HG03159 (cell line): ENCODE results near the gene ZFYVE21.

Experiments
- ATAC-seq: cut with Tn5 transposase; IDR thresholded peaks from one replicate; pipeline ENCODE4 v1.9.1; 2021; ENCODE audit warnings: mild to moderate bottlenecking, moderate library complexity; ENCODE audit not compliant: unreplicated experiment

The ZFYVE21 gene

DNA sequence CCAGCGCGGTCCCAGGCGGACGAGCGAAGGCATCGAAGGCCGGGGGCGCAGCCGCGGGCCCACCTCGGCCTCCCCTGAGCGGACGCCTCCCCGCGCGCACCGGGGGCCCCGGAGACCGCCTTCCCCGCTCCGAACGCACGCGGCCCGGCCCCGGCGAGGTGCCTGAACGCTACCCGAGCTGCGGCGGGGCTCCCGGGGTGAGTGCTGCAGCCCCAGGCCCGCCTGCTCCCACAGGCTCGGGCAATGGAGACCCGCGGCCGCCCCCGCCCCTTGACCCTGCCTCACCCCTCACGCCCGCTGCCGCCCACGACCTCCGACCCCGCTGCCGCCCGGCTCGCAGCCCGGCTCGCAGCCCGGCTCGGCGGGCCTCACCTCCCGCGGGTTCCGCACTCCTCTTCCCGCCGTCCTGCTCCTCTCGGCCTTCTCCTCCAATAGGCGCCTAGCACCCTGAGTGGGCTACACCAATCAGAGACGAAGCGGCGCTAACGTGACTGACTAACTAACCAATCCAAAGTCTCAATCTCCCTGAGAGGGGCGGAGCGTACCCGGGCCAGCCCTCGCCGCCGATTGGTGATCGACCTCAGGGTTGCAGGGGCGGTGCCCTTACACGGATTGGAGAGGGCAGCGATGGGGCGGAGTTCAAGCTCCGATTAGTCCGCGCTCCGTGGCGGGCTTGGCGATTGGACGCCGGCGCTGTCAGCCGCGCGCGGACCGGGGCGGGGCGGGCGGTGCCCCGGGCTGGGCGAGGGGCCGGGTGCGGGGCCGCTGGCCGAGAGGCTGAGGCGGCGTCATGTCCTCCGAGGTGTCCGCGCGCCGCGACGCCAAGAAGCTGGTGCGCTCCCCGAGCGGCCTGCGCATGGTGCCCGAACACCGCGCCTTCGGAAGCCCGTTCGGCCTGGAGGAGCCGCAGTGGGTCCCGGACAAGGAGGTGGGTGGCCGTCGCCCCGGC lies at the start of gene ZFYVE21, which contains the start of gene XRCC3:
TSS of gene ZFYVE21 (plus strand) at position 759 of the 949 bp plus-strand sequence. CDS start at position 791, 32 bp downstream.
TSS of gene XRCC3 (minus strand) at position 400 of the 949 bp plus-strand sequence. CDS start 4,364 bp downstream, outside the sequence.
- ATAC-seq = peak; percentile 94

GRCh38 chr14:103667671-103668070 lies 47.9 kb upstream of the ZFYVE21 start:
- ATAC-seq = no peak

GRCh38 chr14:103668117-103668516 lies 47.5 kb upstream of the ZFYVE21 start:
- no peak for ATAC-seq

- no peak for ATAC-seq
These were observed 46.2 kb upstream of the ZFYVE21 start for GRCh38 chr14:103669370-103669769.

GRCh38 chr14:103671911-103672310 lies 43.7 kb upstream of the ZFYVE21 start:
- ATAC-seq = no peak

DNA sequence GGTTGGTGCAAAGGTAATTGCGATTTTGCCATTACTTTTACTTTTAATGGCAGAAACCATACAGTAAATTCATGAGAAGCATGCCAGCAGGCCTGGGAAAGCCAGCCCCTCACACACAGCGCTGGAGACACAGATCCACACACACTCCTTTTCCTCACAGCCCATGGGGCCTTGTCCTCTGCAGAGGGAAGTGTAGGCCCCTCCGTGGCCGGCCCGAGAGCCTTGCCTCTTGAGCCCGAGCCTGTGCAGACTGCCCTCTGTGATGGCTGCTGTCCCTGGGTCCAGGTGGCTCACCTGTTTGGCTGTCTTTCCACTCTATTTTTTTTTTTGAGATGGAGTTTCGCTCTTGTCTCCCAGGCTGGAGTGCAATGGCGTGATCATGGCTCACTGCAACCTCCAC lies 39.7 kb upstream of the ZFYVE21 start:
- ATAC-seq = no peak

DNA sequence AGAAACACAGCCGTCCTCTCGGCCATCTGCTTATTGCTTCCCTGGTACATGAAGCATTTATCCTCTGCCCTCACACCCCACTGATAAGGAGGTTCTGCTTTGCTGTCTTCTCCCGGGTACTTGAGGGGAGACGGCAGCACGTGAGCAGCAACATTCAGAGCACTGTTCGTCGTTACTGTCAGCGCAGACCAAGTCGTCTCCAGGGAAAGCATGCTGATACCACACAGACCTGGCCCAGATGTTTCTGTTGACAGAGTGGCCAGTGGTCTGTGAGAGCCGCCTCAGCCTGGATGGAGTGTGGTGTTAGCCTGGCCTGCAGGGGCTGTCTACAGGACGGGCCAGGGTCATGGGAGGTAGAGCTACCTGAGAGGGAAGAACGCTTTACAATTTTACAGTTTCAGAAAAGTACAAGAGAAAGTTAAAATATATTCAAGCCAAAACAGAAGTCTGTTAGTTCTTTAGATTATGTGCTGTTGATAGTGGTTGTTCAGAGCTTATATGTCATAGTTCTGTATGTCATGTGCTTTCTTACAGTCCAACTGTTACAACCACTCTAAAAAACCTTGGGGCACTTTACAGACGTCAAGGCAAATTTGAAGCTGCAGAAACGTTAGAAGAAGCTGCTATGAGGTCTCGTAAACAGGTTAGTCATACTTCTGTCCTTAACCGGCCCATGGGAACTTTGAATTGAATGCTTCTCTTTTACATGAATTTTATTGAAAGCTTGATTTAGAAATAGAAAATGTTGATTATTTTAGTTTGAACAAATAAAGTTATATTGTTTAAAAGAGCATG lies 38.5 kb upstream of the ZFYVE21 start:
- ATAC-seq = no peak

DNA sequence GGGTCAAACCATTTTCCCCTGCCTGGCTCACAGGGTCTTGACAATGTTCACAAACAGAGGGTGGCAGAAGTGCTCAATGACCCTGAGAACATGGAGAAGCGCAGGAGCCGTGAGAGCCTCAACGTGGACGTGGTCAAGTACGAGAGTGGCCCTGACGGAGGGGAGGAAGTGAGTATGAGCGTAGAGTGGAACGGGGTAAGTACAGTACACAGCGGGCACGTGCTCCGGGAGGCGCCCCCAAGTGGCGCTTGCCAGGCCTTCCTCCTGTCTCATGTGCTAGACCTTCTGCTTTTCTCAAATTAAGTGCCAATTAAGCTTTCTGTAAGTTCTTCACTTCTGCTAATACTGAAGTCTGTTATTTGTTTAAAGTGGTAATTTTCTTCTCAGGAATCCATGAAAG lies 36.3 kb upstream of the ZFYVE21 start:
- ATAC-seq = peak; percentile 87

GRCh38 chr14:103680491-103681231 lies 34.9 kb upstream of the ZFYVE21 start:
- no peak for ATAC-seq

GRCh38 chr14:103683139-103683538 lies 32.5 kb upstream of the ZFYVE21 start:
- ATAC-seq = no peak

DNA sequence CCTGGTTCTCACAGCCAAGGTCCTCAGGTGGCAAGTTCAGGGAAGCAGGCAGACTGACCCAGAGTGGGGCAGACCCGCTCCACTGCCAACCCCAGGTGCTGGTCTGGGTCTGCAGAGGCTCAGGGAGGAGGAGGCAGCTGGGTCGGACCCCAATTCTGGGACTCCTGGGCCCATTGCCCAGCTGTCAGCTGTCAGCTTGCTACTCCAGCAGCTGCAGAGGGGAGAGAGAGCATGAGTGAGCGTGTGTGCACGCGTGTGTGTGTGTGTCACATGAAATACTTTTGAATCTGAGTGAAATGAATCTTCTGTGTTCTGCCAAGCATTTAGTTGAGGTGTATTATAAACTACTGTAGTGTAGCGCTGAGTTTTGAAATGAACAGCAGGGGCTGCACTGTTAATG lies 31.1 kb upstream of the ZFYVE21 start:
- ATAC-seq = no peak

GRCh38 chr14:103684871-103685270 lies 30.7 kb upstream of the ZFYVE21 start:
- ATAC-seq = no peak

DNA sequence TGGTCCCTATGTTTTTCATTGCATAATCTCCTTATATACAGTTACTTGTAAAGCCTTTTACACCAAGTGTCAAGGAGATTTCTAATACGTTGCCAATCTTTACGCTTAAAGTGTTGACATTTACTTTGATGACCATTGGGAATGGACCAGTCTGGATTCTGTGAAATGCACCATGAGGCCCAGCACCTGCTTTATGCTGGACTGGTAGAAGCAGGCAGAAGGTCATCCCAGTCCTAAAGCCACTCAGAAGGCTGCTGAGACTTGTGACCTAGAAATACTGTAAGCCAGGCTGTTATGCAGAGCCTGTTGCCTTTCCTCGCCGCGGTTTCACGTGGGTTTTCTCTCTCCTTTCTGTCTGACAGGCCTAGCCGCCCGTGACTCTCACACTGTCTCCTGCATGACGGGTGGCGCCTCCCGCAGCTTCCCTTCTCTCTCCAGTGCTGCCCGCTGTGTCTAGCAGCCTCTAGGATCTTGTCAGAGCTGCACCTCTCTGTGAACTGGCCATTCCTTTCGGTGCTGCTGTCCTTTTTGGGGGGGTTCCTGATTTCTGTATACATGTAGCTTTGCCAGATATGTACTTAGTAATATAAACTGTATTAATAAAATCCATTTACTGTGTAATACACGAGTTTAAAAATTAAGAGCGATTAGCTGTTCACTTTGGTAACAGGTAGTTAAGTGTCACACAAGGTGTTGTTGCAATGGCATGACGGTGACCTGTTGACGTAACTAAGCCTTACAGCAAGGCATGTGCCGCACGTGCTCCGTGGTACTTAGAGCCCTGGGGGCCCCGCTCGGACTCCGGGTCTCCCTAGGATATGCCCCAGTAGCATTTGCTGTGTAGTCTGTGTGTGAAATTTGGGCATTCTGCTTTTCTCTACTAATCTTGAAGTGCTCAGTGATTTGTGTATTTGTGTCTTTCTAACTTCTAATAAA lies 30.1 kb upstream of the ZFYVE21 start:
- ATAC-seq = no peak

DNA sequence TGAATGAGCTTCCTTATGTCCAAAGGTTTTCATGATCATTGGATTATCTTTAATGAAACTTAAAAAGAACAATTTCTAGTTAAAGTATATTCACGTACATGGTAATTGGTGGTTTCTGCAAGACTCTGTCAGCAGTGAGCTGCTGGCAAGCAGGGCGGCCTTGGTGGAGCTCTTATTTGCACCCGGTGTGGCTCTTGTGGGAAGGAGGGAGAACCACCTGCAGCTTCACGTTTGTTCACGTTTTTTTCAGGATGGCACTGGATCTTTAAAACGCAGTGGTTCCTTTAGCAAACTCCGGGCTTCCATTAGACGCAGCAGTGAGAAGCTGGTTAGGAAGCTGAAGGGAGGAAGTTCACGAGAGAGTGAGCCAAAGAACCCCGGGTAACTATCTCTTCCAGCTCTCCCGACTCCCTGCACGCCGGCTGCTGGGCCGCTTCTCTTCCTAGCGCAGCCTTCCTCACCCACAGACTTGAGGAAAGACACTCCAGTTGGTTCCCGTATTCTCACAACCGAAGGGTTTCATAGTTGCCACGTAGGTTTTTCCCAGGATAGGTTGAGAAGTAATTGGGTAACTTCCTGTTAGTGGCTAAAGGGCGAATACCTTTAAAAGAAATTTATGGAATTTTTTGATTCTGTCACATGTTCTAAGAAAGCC lies 28.7 kb upstream of the ZFYVE21 start:
- ATAC-seq = no peak

DNA sequence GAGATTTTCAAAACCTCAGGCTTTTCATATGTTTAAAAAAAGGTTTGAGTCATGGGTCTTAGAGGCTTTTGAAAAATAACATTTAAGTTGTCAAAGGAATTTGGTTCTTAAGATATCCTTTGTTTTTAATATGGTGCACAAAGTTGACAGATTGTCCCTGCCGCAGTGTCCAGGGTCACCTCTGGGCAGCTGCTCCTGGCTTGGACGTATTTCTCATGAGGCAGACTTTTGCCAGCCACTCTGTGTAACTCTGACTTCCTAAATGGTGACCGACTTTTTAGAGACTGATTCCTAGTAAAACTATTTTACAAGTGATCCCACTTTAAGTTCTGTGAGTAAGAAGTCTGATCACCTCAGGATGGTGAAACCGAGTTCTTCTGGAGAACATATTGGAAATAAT lies 27.9 kb upstream of the ZFYVE21 start:
- no peak for ATAC-seq

GRCh38 chr14:103688441-103688840 lies 27.2 kb upstream of the ZFYVE21 start:
- no peak for ATAC-seq

GRCh38 chr14:103688906-103689902 lies 26.4 kb upstream of the ZFYVE21 start:
- no peak for ATAC-seq

- ATAC-seq = no peak
These were observed 25.3 kb upstream of the ZFYVE21 start for GRCh38 chr14:103690332-103690731.
